Renal cortical epithelial cell (primary cell): ENCODE data around the gene INPP5B. TPM values are rescaled to one million over a fixed set of nuclear protein-coding genes. Genes with fewer than 3 reads are reported as not detected.
"Not testable (repeated sequence)": the region's sequence is repeated elsewhere in the genome, so short reads cannot be mapped to it uniquely, and the experiment has no call there.

ENCODE experiments used
- DNase-seq: peaks from one replicate; pipeline ENCODE4 v3.0.0-alpha.2; 2011; ENCODE audit warnings: low read depth
- total RNA-seq: library from RNA; depleted of rRNA; stranded (reverse); fragments of >200 nt; gene quantifications from 2 replicates; pipeline ENCODE4 v1.2.3, GENCODE V29; 2014

The INPP5B gene
- total RNA-seq, 1 donor from 2014 or later = 28.9 TPM

DNA sequence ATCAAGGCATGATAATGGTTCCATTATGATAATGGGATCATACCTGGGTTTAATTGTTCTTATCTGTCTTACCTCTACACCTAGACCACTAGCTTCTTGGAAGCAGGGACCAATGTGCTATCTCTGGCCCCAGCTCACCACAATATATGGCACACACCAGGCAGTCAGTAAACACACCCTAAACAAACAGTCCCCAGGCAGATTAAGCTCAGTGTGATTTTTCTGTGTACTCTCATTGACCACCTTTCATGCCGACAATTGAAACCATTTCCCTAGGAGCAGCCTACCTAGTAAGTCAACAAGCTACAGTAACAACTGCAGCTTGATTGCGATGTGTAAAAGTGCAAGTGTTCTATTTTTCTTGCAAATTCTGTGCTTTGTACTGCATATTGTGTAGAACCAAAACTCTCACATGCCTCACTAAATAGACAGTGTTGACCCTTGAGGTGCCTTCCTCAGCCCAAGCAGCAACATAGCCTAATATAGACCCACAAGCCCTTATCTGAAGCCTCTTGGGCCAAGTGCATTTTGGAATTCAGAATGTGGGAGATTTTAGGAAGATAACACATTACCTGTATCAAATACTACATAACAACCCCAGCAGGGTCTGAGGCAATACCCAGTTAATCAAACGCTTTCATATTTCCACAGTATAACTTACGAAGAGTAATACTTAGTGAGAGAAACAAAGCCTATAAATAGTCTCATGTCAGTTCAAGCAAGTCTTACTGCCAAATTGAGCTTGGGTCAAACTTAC lies 32.0 kb downstream of the INPP5B start:
- no peak for DNase-seq

DNA sequence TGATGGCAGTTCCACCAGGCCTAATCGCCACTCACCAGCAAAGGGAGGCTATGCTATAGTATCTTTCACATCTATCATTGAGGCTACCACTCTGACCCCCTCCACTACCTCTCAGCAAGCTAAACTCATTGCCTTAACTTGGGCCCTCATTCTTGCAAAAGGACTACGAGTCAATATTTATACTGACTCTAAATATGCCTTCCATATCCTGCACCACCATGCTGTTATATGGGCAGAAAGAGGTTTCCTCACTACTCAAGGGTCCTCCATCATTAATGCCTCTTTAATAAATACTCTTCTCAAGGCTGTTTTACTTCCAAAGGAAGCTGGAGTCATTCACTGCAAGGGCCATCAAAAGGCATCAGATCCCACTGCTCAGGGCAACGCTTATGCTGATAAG lies 35.4 kb downstream of the INPP5B start:
- not testable (repeated sequence) for DNase-seq

DNA sequence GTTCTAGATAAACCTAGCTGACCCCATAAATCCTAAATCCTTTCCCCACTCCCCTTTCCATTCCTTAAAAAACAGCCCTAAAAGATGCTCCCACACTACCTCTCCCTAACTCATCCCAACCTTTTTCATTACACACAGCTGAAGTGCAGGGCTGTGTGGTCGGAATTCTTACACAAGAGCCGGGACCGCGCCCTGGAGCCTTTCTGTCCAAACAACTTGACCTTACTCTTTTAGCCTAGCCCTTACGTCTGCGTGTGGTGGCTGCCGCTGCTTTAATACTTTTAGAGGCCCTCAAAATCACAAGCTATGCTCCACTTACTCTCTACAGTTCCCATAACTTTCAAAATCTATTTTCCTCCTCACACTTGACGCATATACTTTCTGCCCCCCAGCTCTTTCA lies 36.0 kb downstream of the INPP5B start:
- not testable (repeated sequence) for DNase-seq

DNA sequence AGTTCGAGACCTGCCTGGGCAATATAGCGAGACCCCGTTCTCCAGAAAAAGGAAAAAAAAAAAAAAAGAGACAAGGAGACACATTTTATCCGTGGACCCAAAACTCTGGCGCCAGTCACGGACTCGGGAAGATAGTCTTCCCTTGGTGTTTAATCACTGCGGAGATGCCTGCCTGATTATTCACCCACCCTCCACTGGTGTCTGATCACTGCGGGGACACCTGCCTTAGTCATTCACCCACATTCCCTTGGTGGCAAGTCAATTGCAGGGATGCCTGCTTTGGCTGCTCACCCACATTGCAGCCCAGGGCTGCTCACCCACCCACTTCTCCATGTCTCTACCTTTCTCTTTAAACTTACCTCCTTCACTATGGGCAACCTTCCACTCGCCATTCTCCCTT lies 38.3 kb downstream of the INPP5B start:
- not testable (repeated sequence) for DNase-seq

DNA sequence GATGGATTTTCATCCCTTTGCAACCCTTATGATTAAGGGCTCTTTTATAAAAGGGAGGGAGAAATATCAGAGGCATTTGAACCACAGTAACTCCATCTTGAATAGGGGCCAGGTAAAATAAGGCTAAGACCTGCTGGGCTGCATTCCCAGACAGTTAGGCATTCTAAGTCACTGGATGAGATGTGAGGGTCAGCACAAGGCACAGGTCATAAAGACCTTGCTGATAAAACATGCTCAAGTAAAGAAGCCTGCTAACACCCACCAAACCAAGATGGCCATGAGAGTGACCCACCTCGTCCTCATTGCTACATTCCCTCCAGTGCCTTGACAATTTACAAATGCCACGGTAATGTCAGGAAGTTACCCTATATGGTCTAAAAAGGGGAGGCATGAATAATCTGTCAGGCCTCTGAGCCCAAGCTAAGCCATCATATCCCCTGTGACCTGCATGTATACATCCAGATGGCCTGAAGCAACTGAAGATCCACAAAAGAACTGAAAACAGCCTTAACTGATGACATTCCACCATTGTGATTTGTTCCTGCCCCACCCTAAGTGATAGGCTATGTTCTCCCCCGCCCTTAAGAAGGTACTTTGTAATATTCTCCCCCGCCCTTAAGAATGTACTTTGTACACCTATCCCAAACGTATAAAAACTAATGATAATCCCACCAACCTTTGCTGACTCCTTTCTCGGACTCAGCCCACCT lies 39.3 kb downstream of the INPP5B start:
- not testable (repeated sequence) for DNase-seq

DNA sequence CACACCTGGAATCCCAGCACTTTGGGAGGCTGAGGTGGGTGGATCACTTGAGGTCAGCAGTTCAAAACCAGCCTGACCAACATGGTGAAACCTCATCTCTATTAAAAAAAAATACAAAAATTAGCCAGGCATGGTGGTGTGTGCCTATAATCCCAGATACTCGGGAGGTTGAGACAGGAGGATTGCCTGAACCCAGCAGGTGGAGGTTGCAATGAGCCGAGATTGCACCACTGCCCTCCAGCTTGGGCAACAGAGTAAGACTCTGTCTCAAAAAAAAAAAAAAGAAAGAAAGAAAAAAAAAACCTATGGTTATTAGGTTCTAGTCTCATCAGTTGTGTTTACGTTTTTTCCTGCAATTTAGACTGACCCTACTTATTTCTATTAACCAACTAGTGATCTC lies 40.3 kb downstream of the INPP5B start:
- DNase-seq = not testable (repeated sequence)

DNA sequence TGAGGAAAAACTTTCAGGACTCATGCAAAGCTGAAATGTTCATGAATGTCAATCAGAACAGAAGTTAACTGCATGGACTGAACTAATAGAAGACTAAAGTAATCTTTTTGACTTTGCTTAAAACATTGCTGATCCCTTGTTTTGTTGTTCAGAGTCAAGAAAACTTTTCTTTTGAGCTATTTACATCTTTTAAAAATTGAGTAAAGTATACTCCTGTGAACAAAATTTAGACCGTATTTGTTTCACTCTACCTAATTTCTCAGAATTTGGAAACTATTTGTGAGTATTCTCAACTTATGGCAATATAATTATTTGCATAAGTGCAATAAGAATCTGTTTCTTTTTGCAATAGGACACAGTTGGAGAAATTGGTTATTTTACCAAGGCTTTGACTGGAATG lies 41.1 kb downstream of the INPP5B start:
- no peak for DNase-seq

DNA sequence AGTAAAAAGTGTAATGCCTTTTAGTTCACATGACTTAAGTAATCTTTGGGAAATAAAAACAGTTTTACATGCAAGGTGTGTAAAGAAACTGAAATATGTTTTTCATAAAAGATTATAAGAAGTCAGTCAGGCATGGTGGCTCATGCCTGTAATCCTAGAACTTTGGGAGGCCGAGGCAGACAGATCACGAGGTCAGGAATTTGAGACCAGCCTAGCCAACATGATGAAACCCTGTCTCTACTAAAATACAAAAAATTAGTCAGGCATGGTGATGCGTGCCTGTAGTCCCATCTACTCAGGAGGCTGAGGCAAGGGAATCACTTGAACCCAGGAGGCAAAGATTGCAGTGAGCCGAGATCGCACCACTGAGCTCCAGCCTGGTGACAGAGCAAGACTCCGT lies 42.9 kb downstream of the INPP5B start:
- DNase-seq = not testable (repeated sequence)

DNA sequence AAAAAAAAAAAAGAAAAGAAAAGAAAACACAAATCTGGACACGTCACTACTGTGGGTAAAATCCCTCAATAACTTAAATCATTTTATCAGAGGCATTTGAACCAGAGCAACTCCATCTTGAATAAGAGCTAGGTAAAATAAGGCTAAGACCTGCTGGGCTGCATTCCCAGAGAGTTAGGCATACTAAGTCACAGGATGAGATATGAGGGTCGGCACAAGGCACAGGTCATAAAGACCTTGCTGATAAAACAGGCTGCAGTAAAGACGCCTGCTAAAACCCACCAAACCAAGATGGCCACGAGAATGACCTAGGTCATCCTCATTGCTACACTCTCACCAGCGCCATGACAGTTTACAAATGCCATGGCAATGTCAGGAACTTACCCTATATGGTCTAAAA lies 43.9 kb downstream of the INPP5B start:
- DNase-seq = no peak

DNA sequence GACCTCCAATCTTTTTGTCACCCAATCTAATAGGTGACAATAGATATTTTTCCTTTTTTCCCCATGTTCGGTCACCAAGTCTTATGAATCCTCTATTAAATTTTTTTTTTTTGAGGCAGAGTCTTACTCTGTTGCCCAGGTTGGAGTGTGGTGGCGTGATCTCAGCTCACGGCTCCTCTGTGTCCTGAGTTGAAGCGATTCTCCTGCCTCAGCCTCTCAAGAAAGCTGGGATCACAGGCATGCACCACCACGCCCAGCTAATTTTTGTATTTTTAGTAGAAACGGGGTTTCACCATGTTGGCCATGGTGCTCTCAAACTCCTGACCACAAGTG lies 45.0 kb downstream of the INPP5B start:
- no peak for DNase-seq

DNA sequence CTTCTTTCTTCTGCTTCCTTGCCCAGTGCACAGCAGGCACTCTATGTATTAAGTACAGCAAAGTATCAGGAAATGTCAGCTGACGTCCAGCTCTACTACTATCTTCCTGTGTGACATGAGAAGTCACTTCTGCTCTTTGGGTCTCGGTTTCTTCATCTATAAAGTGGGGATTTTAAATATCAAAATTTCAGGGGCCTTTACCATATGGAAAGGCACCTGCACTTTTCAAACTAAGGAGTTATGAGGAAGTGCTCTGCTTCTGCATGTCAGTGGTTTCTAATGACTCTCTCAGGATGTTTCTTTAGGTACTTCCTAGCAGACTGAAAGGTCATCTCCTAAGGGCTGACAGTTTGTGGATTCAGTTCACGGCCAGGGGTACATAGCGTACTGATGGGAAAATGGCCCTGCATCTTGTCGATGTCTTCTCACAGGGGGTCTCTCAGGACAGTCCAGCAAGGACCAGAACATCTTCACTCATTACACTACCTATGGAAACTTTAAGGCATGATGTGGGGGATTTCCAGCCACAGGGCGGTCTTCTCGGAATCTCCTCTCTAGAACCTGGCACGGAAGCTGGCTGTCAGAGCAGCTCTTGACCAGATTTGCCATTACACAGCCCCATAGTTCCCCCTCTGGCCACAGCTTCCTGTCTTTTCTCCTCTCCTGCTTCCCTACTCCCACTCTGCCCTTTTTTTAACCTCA lies 45.5 kb downstream of the INPP5B start:
- DNase-seq = no peak

DNA sequence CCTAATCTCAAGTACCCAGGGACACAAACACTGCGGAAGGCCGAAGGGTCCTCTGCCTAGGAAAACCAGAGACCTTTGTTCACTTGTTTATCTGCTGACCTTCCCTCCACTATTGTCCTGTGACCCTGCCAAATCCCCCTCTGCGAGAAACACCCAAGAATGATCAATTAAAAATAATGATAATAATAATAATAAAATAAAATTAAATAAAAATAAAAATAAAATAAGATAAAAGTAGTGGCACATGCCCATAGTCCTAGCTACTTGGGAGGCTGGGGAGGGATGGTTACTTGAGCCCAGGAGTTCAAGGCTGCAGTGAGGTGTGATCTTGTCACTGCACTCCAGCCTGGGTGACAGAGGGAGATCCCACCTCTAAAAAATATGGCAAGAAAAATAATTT lies 49.3 kb downstream of the INPP5B start:
- not testable (repeated sequence) for DNase-seq

DNA sequence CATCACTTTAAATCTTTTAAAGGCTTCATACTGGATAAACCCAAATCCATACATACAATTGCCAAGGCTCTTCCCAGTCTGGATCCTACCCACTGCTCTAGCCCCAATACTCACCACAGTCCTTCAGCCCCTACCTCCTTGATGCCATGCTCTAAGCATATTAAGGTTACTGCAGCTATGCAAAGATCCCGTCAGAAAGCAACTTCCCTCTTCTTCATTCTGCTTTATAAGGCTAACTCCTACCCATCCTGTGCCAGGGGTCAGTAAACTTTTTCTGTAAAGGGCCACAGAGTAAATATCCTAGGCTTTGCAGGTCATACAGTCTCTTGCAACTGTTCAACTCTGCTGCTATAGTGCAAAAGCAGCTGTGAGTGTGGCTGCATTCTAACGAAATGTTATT lies 53.2 kb downstream of the INPP5B start:
- DNase-seq = no peak

DNA sequence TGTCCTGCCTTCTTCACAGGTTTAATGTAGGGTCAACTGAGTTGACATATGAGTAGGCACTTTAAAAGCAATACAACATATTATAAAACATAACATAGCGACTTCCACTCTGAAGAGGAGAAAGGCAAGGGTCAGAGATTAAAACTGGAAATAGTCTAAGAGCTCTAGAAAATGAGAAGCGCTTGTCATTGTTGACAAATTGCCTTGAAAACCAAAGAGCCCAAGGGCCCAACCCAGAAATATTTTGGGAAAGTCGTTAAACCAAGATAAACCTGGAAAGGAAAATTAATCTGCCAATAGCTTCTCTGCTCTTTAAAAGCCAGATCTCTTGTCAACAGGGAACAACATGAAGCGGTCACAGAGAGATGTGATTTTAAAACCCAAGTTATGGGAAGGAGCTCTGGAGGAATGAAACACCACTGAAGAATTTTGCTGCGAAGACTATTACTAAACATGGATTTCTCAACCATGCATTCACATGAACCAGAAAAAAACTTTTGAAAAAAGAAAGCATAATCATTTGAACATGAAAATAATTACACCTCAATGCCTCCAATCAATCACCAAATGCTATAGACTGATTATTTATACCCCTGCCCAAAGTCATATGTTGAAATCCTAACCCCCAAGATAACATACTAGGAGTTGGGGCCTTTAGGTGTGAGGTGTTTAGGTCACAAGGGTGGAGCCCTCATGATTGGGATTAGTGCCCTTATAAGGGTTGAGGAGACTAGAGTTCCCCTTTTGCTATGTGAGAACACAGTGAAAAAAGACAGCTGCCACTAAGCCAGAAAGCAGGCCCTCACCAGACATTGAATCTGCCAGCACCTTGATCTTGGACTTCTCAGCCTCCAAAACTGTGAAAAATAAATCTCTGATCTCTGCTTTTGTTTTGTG lies 54.5 kb downstream of the INPP5B start:
- DNase-seq = peak; percentile 23

DNA sequence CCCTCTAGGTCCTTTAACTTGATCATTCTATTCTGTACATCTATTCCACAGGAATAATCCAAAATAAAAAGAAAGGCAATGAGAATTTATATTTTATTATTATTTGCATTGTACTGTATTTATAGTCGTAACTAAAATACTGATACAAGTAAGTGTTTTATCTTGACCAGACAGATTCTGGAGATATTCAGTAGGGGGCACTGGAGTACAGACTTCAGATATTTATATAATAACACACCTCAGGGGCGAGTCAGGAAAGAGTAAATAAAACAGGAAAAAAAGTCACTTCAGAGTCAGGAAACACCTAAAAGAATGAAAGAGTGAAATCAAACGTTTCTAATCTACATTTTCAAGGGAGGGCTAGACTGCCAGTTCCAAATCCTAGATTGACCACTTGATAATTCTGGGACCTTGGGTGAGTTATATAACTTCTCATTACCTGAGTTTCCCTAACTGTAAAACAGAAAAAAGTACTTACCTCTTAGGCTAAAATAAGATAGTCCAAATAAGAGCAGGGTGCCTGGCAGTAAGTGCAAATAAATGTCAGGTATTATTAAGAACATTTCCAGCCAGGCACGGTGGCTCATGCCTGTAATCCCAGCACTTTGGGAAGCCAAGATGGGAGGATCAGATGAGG lies 56.4 kb downstream of the INPP5B start:
- peak; percentile 64 for DNase-seq

DNA sequence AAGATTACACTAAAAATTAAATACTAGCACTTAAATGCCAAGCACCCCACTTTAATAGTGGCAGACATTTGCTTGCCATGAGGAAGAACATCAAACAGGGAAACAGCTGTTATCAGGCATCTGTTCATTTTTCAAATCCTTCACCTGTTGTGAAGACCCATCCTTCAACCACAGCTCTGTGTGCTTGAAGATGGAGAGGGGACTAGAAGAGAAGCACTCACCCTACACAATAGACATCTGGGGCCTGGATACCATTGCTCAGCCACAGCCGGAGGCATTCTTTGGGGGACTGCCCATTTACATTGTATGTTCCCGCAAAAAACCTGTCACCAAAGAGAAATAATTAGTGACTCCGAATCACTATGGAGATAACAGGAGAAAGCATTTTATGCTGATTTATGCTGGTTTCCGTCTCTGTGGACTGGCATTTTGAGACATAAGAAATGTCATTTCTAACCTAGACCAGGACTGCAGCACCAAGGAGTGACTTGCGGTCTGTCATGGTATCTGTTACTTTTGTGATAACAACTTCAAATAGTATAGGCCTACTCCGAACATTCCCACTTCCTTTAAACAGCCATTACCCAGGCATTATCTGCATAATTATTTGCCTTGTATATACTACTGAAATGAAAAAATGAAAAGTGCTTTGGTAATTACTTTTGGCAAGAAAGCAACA lies 58.7 kb downstream of the INPP5B start:
- no peak for DNase-seq

DNA sequence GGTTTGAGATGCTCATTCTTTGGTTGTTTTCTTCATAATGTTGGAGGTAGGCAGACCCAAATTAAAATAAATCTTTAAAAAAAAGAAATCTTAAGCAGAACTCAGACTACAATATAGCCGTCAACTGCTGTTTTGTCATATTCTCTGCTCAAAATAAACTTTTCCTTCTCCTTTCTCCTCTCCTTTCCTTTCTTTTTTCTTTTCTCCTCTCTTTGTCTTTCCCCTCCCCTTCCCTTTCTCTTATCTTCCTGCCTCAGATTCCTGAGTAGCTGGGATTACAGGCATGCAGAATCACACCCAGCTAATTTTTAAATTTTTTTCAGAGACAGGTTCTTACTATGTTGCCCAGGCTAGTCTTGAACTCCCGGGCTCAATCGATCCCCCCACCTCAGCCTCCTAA lies 62.7 kb downstream of the INPP5B start:
- DNase-seq = no peak

DNA sequence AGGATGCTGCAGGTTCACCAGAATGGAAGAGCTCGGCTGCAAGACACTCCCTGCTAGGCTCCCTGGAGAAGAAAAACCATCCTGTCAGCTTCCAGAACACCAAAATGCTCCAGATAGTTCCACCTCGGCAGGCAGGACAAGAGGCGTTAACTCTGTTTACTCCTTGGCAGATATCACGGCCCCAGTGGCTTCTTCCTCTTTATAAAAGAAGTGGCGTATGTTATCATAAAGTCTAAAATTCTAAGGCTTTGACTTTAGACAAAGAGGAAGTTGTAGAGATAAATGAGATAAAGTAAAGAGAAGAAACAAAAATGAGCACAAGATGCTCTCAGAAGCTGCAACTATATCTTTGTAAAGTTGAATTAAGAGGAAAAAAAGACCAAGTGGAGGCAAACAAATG lies 63.2 kb downstream of the INPP5B start:
- DNase-seq = no peak

DNA sequence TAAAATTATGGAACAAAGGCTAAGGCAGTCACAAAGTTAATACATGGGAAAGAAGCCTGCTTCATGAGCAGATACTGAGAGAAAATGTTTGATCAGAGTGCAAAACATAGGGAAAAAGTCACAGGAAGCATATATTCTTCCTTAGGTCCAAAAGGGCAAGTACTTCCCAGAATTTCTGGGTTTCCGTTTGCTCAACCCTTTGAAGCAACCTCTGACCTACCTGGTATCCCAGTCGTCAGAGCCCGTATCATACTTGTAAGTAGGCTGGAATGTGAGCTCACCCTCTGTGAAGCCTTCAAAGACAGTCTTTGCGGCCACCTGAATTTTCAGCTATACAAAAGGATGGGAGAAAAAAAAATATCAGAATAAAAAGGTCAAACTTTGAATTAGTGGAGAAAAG lies 67.0 kb downstream of the INPP5B start:
- DNase-seq = no peak

DNA sequence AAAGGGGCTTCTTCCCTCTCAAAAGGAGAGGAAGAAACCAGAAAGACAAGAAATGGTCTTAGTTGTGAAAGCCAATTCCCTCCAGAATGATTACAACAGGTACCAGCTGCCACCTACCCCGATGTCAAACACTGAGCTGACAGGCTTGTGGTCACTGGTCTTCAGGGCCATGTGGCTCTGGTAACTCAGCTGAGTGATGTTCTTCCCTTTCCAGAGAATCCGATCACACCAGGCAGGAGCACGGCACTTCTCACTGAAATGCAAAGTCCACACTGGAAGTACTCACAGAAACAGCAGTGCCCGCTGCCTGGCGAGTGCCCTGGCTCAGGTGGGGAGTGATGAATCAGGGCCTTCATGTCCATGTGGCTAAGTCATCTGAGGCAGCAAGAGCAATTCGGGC lies 68.8 kb downstream of the INPP5B start:
- peak; percentile 9 for DNase-seq

DNA sequence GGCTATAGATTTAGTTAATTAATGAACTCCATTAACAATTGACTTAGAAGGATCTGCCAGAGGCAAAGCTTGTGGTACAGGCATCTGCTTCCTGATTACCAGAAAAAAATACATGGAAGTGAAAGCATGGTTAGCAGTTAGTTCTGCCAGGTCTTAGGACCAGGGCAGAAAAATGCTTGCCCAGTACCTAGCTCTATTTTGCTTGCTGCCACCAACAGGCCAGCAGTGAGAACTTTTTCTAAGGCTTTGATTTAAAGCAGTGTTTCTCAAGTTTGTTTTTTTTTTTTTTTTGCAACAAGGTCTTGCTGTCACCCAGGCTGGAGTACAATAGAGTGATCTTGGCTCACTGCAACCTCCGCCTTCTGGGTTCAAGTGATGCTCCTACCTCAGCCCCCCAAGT lies 71.0 kb downstream of the INPP5B start:
- peak; percentile 27 for DNase-seq
